GM12892 (cell line): ENCODE measurements around the gene ATP6V0A4.

Source experiments
- POLR2AphosphoS5 ChIP-seq: IDR thresholded peaks from 2 replicates; pipeline ENCODE4 v1.6.1; 2011; ENCODE audit warnings: low read depth, low read length, control low read depth
- TAF1 ChIP-seq: IDR thresholded peaks from 2 replicates; pipeline ENCODE4 v1.6.1; 2011; ENCODE audit warnings: low read depth, mild to moderate bottlenecking, control low read depth, low read length, borderline replicate concordance

DNA sequence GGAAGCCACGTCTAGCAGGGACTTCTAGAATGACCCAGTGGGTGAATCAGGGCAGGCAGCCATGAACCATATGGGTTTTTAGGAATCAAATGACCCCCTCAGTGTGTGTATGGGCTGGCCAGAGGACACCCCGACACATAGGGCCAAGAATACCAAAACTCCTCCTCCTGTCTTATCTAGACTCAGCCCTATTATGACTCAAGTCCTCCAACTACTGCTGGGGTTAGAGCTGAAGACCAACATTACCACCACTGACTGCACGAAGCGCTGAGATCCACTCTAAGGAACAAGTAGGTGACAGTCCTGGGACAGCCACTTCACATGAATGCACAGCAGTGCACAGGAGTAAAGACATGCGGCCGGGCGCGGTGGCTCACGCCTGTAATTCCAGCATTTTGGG, 85.3 kb downstream of the ATP6V0A4 start:
- TF ChIP-seq TAF1 (no peak), POLR2AphosphoS5 (no peak)
